ENCODE measurements around the gene CAMK2D.

DNA sequence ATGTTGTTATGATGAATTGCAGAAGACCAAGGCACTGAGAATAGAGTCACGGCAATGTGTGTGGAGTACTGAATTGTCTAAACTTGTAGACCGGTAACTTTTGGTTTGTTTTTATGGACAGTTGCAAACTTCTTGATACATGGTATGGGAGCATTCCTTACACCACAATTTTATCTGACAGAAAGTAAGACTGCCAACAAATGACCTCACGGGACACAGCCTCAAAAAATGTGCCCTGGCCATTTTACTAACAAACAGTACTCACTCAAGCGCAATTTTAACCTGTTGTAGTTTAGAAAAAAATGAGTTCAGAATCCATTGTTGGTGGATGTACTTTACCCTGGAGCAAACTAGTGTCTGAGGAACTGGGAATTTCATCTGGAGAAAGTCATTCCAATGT lies 321.2 kb downstream of the CAMK2D start:
- TF ChIP-seq, protein P1, sequence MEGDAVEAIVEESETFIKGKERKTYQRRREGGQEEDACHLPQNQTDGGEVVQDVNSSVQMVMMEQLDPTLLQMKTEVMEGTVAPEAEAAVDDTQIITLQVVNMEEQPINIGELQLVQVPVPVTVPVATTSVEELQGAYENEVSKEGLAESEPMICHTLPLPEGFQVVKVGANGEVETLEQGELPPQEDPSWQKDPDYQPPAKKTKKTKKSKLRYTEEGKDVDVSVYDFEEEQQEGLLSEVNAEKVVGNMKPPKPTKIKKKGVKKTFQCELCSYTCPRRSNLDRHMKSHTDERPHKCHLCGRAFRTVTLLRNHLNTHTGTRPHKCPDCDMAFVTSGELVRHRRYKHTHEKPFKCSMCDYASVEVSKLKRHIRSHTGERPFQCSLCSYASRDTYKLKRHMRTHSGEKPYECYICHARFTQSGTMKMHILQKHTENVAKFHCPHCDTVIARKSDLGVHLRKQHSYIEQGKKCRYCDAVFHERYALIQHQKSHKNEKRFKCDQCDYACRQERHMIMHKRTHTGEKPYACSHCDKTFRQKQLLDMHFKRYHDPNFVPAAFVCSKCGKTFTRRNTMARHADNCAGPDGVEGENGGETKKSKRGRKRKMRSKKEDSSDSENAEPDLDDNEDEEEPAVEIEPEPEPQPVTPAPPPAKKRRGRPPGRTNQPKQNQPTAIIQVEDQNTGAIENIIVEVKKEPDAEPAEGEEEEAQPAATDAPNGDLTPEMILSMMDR (IDR thresholded peaks at IDR 0.05): no peak
- TF ChIP-seq POLR2A (IDR thresholded peaks at IDR 0.05): no peak

All from sigmoid colon (tissue), 3 donors.